ENCODE results near the gene KIF16B. TPM values are rescaled to one million over a fixed set of nuclear protein-coding genes. Genes with fewer than 3 reads are reported as not detected.

KIF16B gene
- polyA plus RNA-seq, 1 experiment, result 10.2 TPM

- DNase-seq (ENCODE audit: low read depth, low spot score), result no peak
- H3K4me3 ChIP-seq (ENCODE audit: low read depth, low read length), result no peak overlapping the region
- H3K27me3 ChIP-seq (ENCODE audit: control insufficient read depth, insufficient read depth, low read length), result no peaks in the 10 kb centered on the region
- no peak for TF ChIP-seq CTCF (IDR thresholded peaks at IDR 0.05; ENCODE audit: low read depth, low read length)
- H3K9me3 ChIP-seq (ENCODE audit: control insufficient read depth, insufficient read depth, low read length), result no peaks in the 10 kb centered on the region
- POLR2A ChIA-PET, result no interaction called here
- H3K27ac ChIP-seq (ENCODE audit: low read depth, low read length), result no peak overlapping the region
- CTCF ChIA-PET, result interaction anchor here (2.1 kb wide), 1 partner anchor 17 kb away, joined by 4 read pairs; no protein-coding TSS in a partner anchor
Measured at GRCh38 chr20:16417001-16417400, 156.2 kb downstream of the KIF16B start.

- ChIA-PET CTCF (interaction anchor here (1.4 kb wide), 1 partner anchor 60 kb away, joined by 4 read pairs; no protein-coding TSS in a partner anchor), POLR2A (no interaction called here)
- no peak for DNase-seq (ENCODE audit: low read depth, low spot score)
- no peaks in the 10 kb centered on the region for H3K27me3 ChIP-seq (ENCODE audit: control insufficient read depth, insufficient read depth, low read length)
- H3K4me3 ChIP-seq (ENCODE audit: low read depth, low read length), result no peak overlapping the region
- no peak overlapping the region for H3K27ac ChIP-seq (ENCODE audit: low read depth, low read length)
- TF ChIP-seq CTCF (IDR thresholded peaks at IDR 0.05; ENCODE audit: low read depth, low read length), result no peak
- H3K9me3 ChIP-seq (ENCODE audit: control insufficient read depth, insufficient read depth, low read length), result no peaks in the 10 kb centered on the region
Measured at GRCh38 chr20:16415071-16416053, 157.9 kb downstream of the KIF16B start.

- Histone ChIP-seq H3K27ac (ENCODE audit: low read depth, low read length) (no peak overlapping the region), H3K27me3 (ENCODE audit: control insufficient read depth, insufficient read depth, low read length) (no peaks in the 10 kb centered on the region), H3K9me3 (ENCODE audit: control insufficient read depth, insufficient read depth, low read length) (no peaks in the 10 kb centered on the region), H3K4me3 (ENCODE audit: low read depth, low read length) (no peak overlapping the region)
- DNase-seq (ENCODE audit: low read depth, low spot score), result no peak
- no peak for TF ChIP-seq CTCF (IDR thresholded peaks at IDR 0.05; ENCODE audit: low read depth, low read length)
- CTCF ChIA-PET, result no interaction called here
- POLR2A ChIA-PET, result no interaction called here
Measured at GRCh38 chr20:16412906-16413305, 160.3 kb downstream of the KIF16B start.

GRCh38 chr20:16411361-16411760, 161.9 kb downstream of the KIF16B start:
- CTCF ChIA-PET, result interaction anchor here (0.6 kb wide), 1 partner anchor 367 kb away, joined by 4 read pairs; no protein-coding TSS in a partner anchor

More at GRCh38 chr20:16411361-16411760, 161.9 kb downstream of the KIF16B start:
- H3K27me3 ChIP-seq (ENCODE audit: control insufficient read depth, insufficient read depth, low read length), result no peaks in the 10 kb centered on the region
- POLR2A ChIA-PET, result no interaction called here
- no peak overlapping the region for H3K4me3 ChIP-seq (ENCODE audit: low read depth, low read length)
- no peak overlapping the region for H3K27ac ChIP-seq (ENCODE audit: low read depth, low read length)
- H3K9me3 ChIP-seq (ENCODE audit: control insufficient read depth, insufficient read depth, low read length), result no peaks in the 10 kb centered on the region
- no peak for DNase-seq (ENCODE audit: low read depth, low spot score)
- no peak for TF ChIP-seq CTCF (IDR thresholded peaks at IDR 0.05; ENCODE audit: low read depth, low read length)

Data from AG04450 (cell line).